ENCODE results near the gene TRIM24. TPM values are rescaled to one million over a fixed set of nuclear protein-coding genes. Genes with fewer than 3 reads are reported as not detected.

TRIM24 gene
- total and polyA plus RNA-seq, 10 of the 15 experiments (the other 5 are each of a cell fraction or from before 2014, with no cell fraction given) = 4.6 to 23.5 (median 13.6) TPM

- intact Hi-C loops (cut with micrococcal nuclease; ENCODE audit: unreplicated experiment) = no loop called here
Observed at GRCh38 chr7:138500892-138501291, 40.8 kb downstream of the TRIM24 start.

More at GRCh38 chr7:138500892-138501291, 40.8 kb downstream of the TRIM24 start:
- no peak for DNase-seq (ENCODE audit: low read depth, low spot score)
- ChIA-PET POLR2A (interaction anchor here (0.6 kb wide), 1 partner anchor 36 kb away, joined by 3 read pairs; no protein-coding TSS in a partner anchor), RAD21 (ENCODE audit: unreplicated experiment) (no interaction called here), SMC1A (ENCODE audit: uncharacterized antibody, unreplicated experiment) (interaction anchor here (1.1 kb wide), 1 partner anchor 14 kb away, joined by 3 read pairs; no protein-coding TSS in a partner anchor), CTCF (interaction anchor here (0.6 to 1.4 kb wide), 2 partner anchors 14 to 598 kb away, joined by 3 to 4 read pairs; no protein-coding TSS in a partner anchor)
- Histone ChIP-seq H2AFZ (ENCODE audit: control insufficient read depth, low read depth, low read length) (no peak overlapping the region), H3K79me2 (ENCODE audit: control insufficient read depth, insufficient read depth, low read length) (peaks cover 19% of the 10 kb centered on the region), H3K9ac (ENCODE audit: control insufficient read depth, insufficient read depth, low read length) (no peak overlapping the region), H3K4me1 (ENCODE audit: control insufficient read depth, insufficient read depth, low read length) (no peaks in the 10 kb centered on the region), H3K27me3 (replicated peaks in 1 of 2; ENCODE audit: control insufficient read depth in 2 of 2, insufficient read depth in 2 of 2, low read length in 1 of 2) (no peaks in the 10 kb centered on the region), H4K20me1 (ENCODE audit: control insufficient read depth, insufficient read depth) (no peaks in the 10 kb centered on the region), H3K27ac (ENCODE audit: control insufficient read depth, insufficient read depth) (no peak overlapping the region), H3K4me2 (ENCODE audit: control insufficient read depth, insufficient read depth) (no peak overlapping the region), H3K4me3 (no peak overlapping the region), H3K36me3 (ENCODE audit: control insufficient read depth in 2 of 2, insufficient read depth in 2 of 2, low read length in 1 of 2) (no peaks in the 10 kb centered on the region), H3K9me3 (replicated peaks; ENCODE audit: control insufficient read depth, insufficient read depth, low read length) (peaks cover 6% of the 10 kb centered on the region; the same call in 2 of the 3 replicates)
- WGBS (ENCODE audit: insufficient coverage, insufficient replicate concordance, low lambda C conversion rate, missing lambda C conversion rate) = 100% methylated on average over 1 of the region's 1 CpG
- FAIRE-seq = no peak
- TF ChIP-seq, protein P1, sequence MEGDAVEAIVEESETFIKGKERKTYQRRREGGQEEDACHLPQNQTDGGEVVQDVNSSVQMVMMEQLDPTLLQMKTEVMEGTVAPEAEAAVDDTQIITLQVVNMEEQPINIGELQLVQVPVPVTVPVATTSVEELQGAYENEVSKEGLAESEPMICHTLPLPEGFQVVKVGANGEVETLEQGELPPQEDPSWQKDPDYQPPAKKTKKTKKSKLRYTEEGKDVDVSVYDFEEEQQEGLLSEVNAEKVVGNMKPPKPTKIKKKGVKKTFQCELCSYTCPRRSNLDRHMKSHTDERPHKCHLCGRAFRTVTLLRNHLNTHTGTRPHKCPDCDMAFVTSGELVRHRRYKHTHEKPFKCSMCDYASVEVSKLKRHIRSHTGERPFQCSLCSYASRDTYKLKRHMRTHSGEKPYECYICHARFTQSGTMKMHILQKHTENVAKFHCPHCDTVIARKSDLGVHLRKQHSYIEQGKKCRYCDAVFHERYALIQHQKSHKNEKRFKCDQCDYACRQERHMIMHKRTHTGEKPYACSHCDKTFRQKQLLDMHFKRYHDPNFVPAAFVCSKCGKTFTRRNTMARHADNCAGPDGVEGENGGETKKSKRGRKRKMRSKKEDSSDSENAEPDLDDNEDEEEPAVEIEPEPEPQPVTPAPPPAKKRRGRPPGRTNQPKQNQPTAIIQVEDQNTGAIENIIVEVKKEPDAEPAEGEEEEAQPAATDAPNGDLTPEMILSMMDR (IDR thresholded peaks at IDR 0.05 in 2 of 3, conservative IDR thresholded peaks at IDR 0.05 in 1 of 3; ENCODE audit: control insufficient read depth in 2 of 3, extremely low read depth in 1 of 3, insufficient read depth in 1 of 3, low read depth in 3 of 3, low read length in 3 of 3) = no peak
- TF ChIP-seq IRF5 (IDR thresholded peaks at IDR 0.05; ENCODE audit: borderline replicate concordance) (no peak), JUND (IDR thresholded peaks at IDR 0.05; ENCODE audit: low read depth, low read length) (no peak), CEBPZ (IDR thresholded peaks at IDR 0.05; ENCODE audit: low read depth, low read length) (no peak), EP300 (IDR thresholded peaks at IDR 0.05; ENCODE audit: borderline replicate concordance in 1 of 2, control insufficient read depth in 1 of 2, low read depth in 2 of 2, low read length in 2 of 2) (no peak), CREB1 (IDR thresholded peaks at IDR 0.05; ENCODE audit: low read depth) (no peak), DPF2 (IDR thresholded peaks at IDR 0.05) (no peak), MTA3 (IDR thresholded peaks at IDR 0.05; ENCODE audit: borderline replicate concordance, low read length) (no peak), SRF (IDR thresholded peaks at IDR 0.05; ENCODE audit: low read depth in 2 of 2, low read length in 2 of 2) (no peak), KDM1A (IDR thresholded peaks at IDR 0.05; ENCODE audit: borderline replicate concordance) (no peak), E2F8 (IDR thresholded peaks at IDR 0.05; ENCODE audit: low read depth, partially characterized antibody) (no peak), EED (IDR thresholded peaks at IDR 0.05; ENCODE audit: low read depth) (no peak), EZH2 (IDR thresholded peaks at IDR 0.05; ENCODE audit: borderline replicate concordance, control insufficient read depth, low read depth, low read length) (no peak)
- BruUV-seq (replicated peaks) = no TSS peak
- ATAC-seq = no peak
- in situ Hi-C loops (cut with MboI) = no loop called here

Data from GM12878 (cell line).